ENCODE data around the gene HOXD8.

HOXD8 gene

GRCh38 chr2:176102309-176102866 lies 27.1 kb upstream of the HOXD8 start:
- TF ChIP-seq, protein P1, sequence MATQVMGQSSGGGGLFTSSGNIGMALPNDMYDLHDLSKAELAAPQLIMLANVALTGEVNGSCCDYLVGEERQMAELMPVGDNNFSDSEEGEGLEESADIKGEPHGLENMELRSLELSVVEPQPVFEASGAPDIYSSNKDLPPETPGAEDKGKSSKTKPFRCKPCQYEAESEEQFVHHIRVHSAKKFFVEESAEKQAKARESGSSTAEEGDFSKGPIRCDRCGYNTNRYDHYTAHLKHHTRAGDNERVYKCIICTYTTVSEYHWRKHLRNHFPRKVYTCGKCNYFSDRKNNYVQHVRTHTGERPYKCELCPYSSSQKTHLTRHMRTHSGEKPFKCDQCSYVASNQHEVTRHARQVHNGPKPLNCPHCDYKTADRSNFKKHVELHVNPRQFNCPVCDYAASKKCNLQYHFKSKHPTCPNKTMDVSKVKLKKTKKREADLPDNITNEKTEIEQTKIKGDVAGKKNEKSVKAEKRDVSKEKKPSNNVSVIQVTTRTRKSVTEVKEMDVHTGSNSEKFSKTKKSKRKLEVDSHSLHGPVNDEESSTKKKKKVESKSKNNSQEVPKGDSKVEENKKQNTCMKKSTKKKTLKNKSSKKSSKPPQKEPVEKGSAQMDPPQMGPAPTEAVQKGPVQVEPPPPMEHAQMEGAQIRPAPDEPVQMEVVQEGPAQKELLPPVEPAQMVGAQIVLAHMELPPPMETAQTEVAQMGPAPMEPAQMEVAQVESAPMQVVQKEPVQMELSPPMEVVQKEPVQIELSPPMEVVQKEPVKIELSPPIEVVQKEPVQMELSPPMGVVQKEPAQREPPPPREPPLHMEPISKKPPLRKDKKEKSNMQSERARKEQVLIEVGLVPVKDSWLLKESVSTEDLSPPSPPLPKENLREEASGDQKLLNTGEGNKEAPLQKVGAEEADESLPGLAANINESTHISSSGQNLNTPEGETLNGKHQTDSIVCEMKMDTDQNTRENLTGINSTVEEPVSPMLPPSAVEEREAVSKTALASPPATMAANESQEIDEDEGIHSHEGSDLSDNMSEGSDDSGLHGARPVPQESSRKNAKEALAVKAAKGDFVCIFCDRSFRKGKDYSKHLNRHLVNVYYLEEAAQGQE (IDR thresholded peaks at IDR 0.05; ENCODE audit: insufficient read depth in 1 of 2, low read depth in 2 of 2, low read length in 2 of 2), result no peak
- TF ChIP-seq FOXP2 (optimal IDR thresholded peaks at IDR 0.05; ENCODE audit: borderline replicate concordance, extremely low read depth, extremely low read length, insufficient read depth) (no peak), SIN3A (IDR thresholded peaks at IDR 0.05; ENCODE audit: borderline replicate concordance, insufficient read depth, low read length) (no peak), POLR2AphosphoS5 (IDR thresholded peaks at IDR 0.05; ENCODE audit: low read depth, low read length) (no peak), TAF1 (IDR thresholded peaks at IDR 0.05; ENCODE audit: borderline replicate concordance, insufficient read depth, low read length) (no peak)

- TF ChIP-seq TAF1 (IDR thresholded peaks at IDR 0.05; ENCODE audit: borderline replicate concordance, insufficient read depth, low read length), result no peak
Measured at GRCh38 chr2:176103194-176103593, 26.3 kb upstream of the HOXD8 start.

DNA sequence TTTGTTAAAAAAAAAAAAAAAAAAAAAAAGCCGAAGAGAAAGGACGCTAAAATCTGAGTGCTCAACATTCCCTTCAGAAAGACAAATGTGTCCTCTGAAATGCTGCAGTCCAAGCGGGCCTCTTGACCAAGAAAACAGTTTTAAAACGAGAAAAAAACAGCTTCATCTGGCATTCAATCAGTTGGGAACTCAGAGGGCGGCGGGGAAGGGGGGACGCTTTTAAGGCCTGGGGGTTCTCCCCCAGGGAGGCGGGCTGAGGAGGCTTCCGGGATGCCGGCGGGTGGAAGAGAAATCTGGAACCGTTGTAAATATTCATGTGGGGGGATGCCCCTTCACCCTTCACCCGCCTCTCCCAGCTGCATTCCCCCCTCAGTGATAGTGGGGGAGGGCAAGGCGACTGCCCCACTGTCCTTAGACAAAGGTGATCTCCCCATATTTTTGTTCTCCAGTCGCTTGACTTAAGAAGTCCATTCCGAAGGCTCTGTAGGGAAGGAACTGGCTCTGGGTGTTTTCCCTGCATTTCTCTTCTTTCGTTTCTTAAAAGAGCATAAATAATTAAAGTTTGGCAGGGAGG lies 25.7 kb upstream of the HOXD8 start:
- TF ChIP-seq POLR2AphosphoS5 (IDR thresholded peaks at IDR 0.05; ENCODE audit: low read depth, low read length), result no peak
- TF ChIP-seq, protein P1 (IDR thresholded peaks at IDR 0.05; ENCODE audit: insufficient read depth in 1 of 2, low read depth in 2 of 2, low read length in 2 of 2), result no peak
- TF ChIP-seq TAF1 (IDR thresholded peaks at IDR 0.05; ENCODE audit: borderline replicate concordance, insufficient read depth, low read length), result no peak
- TF ChIP-seq SIN3A (IDR thresholded peaks at IDR 0.05; ENCODE audit: borderline replicate concordance, insufficient read depth, low read length), result no peak
- no peak for TF ChIP-seq FOXP2 (optimal IDR thresholded peaks at IDR 0.05; ENCODE audit: borderline replicate concordance, extremely low read depth, extremely low read length, insufficient read depth)

DNA sequence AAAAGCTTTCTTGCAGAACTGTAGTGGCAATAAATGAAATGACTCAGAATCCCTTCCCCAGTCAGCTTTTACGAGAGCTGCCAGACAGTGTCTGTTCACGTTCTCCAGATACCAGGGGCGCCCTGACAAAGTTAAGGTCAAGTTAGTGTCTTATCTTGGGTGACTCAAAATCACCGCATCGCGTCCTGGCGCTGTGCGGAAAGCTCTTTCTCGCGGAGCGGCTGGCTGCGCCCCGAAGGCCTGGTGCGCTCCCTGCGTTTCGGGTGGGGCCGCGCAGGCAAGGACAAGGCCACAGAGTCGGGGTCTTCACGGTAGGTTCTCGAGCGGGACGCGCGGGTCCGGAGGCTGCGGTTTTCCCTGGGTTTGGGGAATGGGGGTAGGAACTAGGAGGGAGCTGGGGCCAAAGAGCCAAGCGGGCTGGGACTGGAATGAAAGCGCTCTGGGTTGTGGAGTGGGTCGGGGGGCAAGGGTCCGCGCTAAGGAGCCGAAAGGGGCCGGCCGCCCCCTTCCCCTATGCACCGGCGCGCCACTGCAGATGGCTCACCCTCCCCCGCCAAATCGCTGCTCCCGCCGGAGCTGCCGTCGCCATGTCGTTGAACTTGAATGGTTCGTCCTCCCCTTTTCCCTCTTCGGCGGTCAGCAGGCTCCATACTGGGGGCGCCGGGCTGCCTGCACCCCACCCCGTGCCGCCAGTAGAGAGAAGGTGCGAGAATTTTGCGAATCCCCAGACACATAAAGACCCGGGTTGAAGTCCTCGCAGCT lies 25.0 kb upstream of the HOXD8 start:
- TF ChIP-seq FOXP2 (optimal IDR thresholded peaks at IDR 0.05; ENCODE audit: borderline replicate concordance, extremely low read depth, extremely low read length, insufficient read depth) (no peak), POLR2AphosphoS5 (IDR thresholded peaks at IDR 0.05; ENCODE audit: low read depth, low read length) (no peak), SIN3A (IDR thresholded peaks at IDR 0.05; ENCODE audit: borderline replicate concordance, insufficient read depth, low read length) (no peak), TAF1 (IDR thresholded peaks at IDR 0.05; ENCODE audit: borderline replicate concordance, insufficient read depth, low read length) (no peak)
- TF ChIP-seq, protein P1 (IDR thresholded peaks at IDR 0.05; ENCODE audit: insufficient read depth in 1 of 2, low read depth in 2 of 2, low read length in 2 of 2), result no peak

GRCh38 chr2:176105078-176105729 lies 24.3 kb upstream of the HOXD8 start:
- TF ChIP-seq, protein P1 (IDR thresholded peaks at IDR 0.05; ENCODE audit: insufficient read depth in 1 of 2, low read depth in 2 of 2, low read length in 2 of 2), result no peak
- TF ChIP-seq POLR2AphosphoS5 (IDR thresholded peaks at IDR 0.05; ENCODE audit: low read depth, low read length), result no peak
- no peak for TF ChIP-seq SIN3A (IDR thresholded peaks at IDR 0.05; ENCODE audit: borderline replicate concordance, insufficient read depth, low read length)
- TF ChIP-seq TAF1 (IDR thresholded peaks at IDR 0.05; ENCODE audit: borderline replicate concordance, insufficient read depth, low read length), result no peak
- no peak for TF ChIP-seq FOXP2 (optimal IDR thresholded peaks at IDR 0.05; ENCODE audit: borderline replicate concordance, extremely low read depth, extremely low read length, insufficient read depth)
